ENCODE measurements around the gene HSPA1B.

- TF ChIP-seq RAD21 (conservative IDR thresholded peaks at IDR 0.05 in 1 of 2, IDR thresholded peaks at IDR 0.05 in 1 of 2) (no peak), RFX5 (IDR thresholded peaks at IDR 0.05) (no peak), CTCF (IDR thresholded peaks at IDR 0.05) (no peak), JUNB (IDR thresholded peaks at IDR 0.05) (no peak), EP300 (IDR thresholded peaks at IDR 0.05) (no peak), CHD2 (IDR thresholded peaks at IDR 0.05; ENCODE audit: low read length, partially characterized antibody) (no peak), FOSL2 (IDR thresholded peaks at IDR 0.05) (no peak), FOSL2 (CRISPR knock-in tag; IDR thresholded peaks at IDR 0.05) (no peak), NFE2L2 (conservative IDR thresholded peaks at IDR 0.05; ENCODE audit: low read length) (no peak)
These were observed 49.3 kb upstream of the HSPA1B start for GRCh38 chr6:31778193-31778592.

All from A549 (cell line).